ENCODE results near the gene REXO4.

- TF ChIP-seq POLR2AphosphoS5 (IDR thresholded peaks at IDR 0.05), result peak; percentile 77
- peak; percentile 72 to 83 for TF ChIP-seq POLR2A (IDR thresholded peaks at IDR 0.05)
- TF ChIP-seq CTCF (IDR thresholded peaks at IDR 0.05), result peak in 1 of 4 experiments; percentile 5
- no peak for TF ChIP-seq EP300 (IDR thresholded peaks at IDR 0.05)
Observed at GRCh38 chr9:133356391-133357091, 61.3 kb downstream of the REXO4 start, which contains the start of the genes SURF1 and SURF2.

Data from gastroesophageal sphincter (tissue), 3 donors.